HUES64 (cell line): ENCODE measurements around the gene CRAMP1.

Experiments used
- H3K27ac ChIP-seq: 2 replicates; pipeline ENCODE4 v1.7.0; 2013; ENCODE audit warnings: low read depth, low read length, inconsistent platforms
- H3K27me3 ChIP-seq: 2 replicates; pipeline ENCODE4 v1.6.1; 2013; ENCODE audit warnings: mild to moderate bottlenecking, low read length; ENCODE audit not compliant: insufficient read depth
- H3K36me3 ChIP-seq: 2 replicates; pipeline ENCODE4 v1.6.1; 2013; ENCODE audit warnings: mild to moderate bottlenecking, low read length; ENCODE audit not compliant: insufficient read depth
- H3K4me1 ChIP-seq: 2 replicates; pipeline ENCODE4 v1.6.1; 2013; ENCODE audit warnings: mild to moderate bottlenecking, low read length, moderate library complexity; ENCODE audit not compliant: insufficient read depth
- H3K4me3 ChIP-seq: 2 replicates; pipeline ENCODE4 v1.5.1; 2013; ENCODE audit warnings: mild to moderate bottlenecking, low read length, moderate library complexity
- H3K9ac ChIP-seq: 2 replicates; pipeline ENCODE4 v1.6.1; 2013; ENCODE audit warnings: mild to moderate bottlenecking, low read depth, low read length
- H3K9me3 ChIP-seq: 2 replicates; pipeline ENCODE4 v1.6.1; 2013; ENCODE audit warnings: low read depth, low read length; ENCODE audit not compliant: insufficient read depth
- WGBS: fragments of 150-250, 120-280 bp; methylation state at CpG from one replicate; pipeline ENCODE4 v1.1.7; 2013; ENCODE audit warnings: missing lambda C conversion rate; 5-methylcytosine and 5-hydroxymethylcytosine counted together

CRAMP1 gene

GRCh38 chr16:1619976-1620375 lies 7.8 kb downstream of the CRAMP1 start:
- Histone ChIP-seq H3K9me3 (no peaks in the 10 kb centered on the region), H3K27ac (no peak overlapping the region), H3K4me3 (no peak overlapping the region), H3K36me3 (peaks cover 42% of the 10 kb centered on the region), H3K9ac (no peak overlapping the region), H3K4me1 (peaks cover 9% of the 10 kb centered on the region; the same call in 1 of the 2 replicates), H3K27me3 (peaks cover 5% of the 10 kb centered on the region)
- WGBS, result 95% methylated on average over 15 of the region's 15 CpGs

GRCh38 chr16:1620391-1620790 lies 8.2 kb downstream of the CRAMP1 start:
- H3K27me3 ChIP-seq, result peaks cover under 1% of the 10 kb centered on the region; the same call in 1 of the 2 replicates
- H3K9me3 ChIP-seq, result no peaks in the 10 kb centered on the region
- H3K9ac ChIP-seq, result no peak overlapping the region
- H3K4me1 ChIP-seq, result peaks cover 5% of the 10 kb centered on the region; the same call in 1 of the 2 replicates
- 92% methylated on average over 9 of the region's 9 CpGs for WGBS
- peaks cover 42% of the 10 kb centered on the region for H3K36me3 ChIP-seq
- no peak overlapping the region for H3K4me3 ChIP-seq
- H3K27ac ChIP-seq, result no peak overlapping the region

GRCh38 chr16:1621851-1622250 lies 9.7 kb downstream of the CRAMP1 start:
- Histone ChIP-seq H3K9ac (no peak overlapping the region), H3K4me3 (no peak overlapping the region), H3K27ac (no peak overlapping the region), H3K27me3 (no peaks in the 10 kb centered on the region), H3K4me1 (no peaks in the 10 kb centered on the region), H3K9me3 (no peaks in the 10 kb centered on the region), H3K36me3 (peaks cover 44% of the 10 kb centered on the region)
- WGBS, result 94% methylated on average over 7 of the region's 7 CpGs

- 94% methylated on average over 6 of the region's 6 CpGs for WGBS
- Histone ChIP-seq H3K4me3 (no peak overlapping the region), H3K27me3 (no peaks in the 10 kb centered on the region), H3K9ac (no peak overlapping the region), H3K4me1 (no peaks in the 10 kb centered on the region), H3K27ac (no peak overlapping the region), H3K9me3 (no peaks in the 10 kb centered on the region), H3K36me3 (peaks cover 29% of the 10 kb centered on the region)
These were observed 14.2 kb downstream of the CRAMP1 start for GRCh38 chr16:1626327-1626726.

- no peaks in the 10 kb centered on the region for H3K27me3 ChIP-seq
- H3K9ac ChIP-seq, result no peak overlapping the region
- 96% methylated on average over 9 of the region's 9 CpGs for WGBS
- peaks cover 33% of the 10 kb centered on the region for H3K36me3 ChIP-seq
- H3K4me3 ChIP-seq, result no peak overlapping the region
- H3K4me1 ChIP-seq, result no peaks in the 10 kb centered on the region
- H3K9me3 ChIP-seq, result no peaks in the 10 kb centered on the region
- H3K27ac ChIP-seq, result no peak overlapping the region
These were observed 14.6 kb downstream of the CRAMP1 start for GRCh38 chr16:1626776-1627175.

GRCh38 chr16:1630450-1631213 lies 18.5 kb downstream of the CRAMP1 start:
- Histone ChIP-seq H3K27ac (no peak overlapping the region), H3K9me3 (no peaks in the 10 kb centered on the region), H3K9ac (no peak overlapping the region), H3K36me3 (peaks cover 69% of the 10 kb centered on the region), H3K4me3 (no peak overlapping the region), H3K4me1 (no peaks in the 10 kb centered on the region), H3K27me3 (no peaks in the 10 kb centered on the region)
- WGBS, result 96% methylated on average over 20 of the region's 20 CpGs

GRCh38 chr16:1631230-1631629 lies 19.1 kb downstream of the CRAMP1 start:
- Histone ChIP-seq H3K4me3 (no peak overlapping the region), H3K9ac (no peak overlapping the region), H3K27me3 (no peaks in the 10 kb centered on the region), H3K9me3 (no peaks in the 10 kb centered on the region), H3K4me1 (no peaks in the 10 kb centered on the region), H3K36me3 (peaks cover 68% of the 10 kb centered on the region), H3K27ac (no peak overlapping the region)
- 93% methylated on average over 9 of the region's 9 CpGs for WGBS

- WGBS, result 96% methylated on average over 18 of the region's 18 CpGs
- no peak overlapping the region for H3K4me3 ChIP-seq
- no peak overlapping the region for H3K9ac ChIP-seq
- H3K27me3 ChIP-seq, result no peaks in the 10 kb centered on the region
- no peak overlapping the region for H3K27ac ChIP-seq
- H3K9me3 ChIP-seq, result no peaks in the 10 kb centered on the region
- H3K36me3 ChIP-seq, result peaks cover 59% of the 10 kb centered on the region
- no peaks in the 10 kb centered on the region for H3K4me1 ChIP-seq
These were observed 19.9 kb downstream of the CRAMP1 start for GRCh38 chr16:1631931-1632637.

GRCh38 chr16:1632638-1632970 lies 20.4 kb downstream of the CRAMP1 start:
- WGBS, result 95% methylated on average over 13 of the region's 13 CpGs
- Histone ChIP-seq H3K9me3 (no peaks in the 10 kb centered on the region), H3K27ac (no peak overlapping the region)

GRCh38 chr16:1633310-1633709 lies 21.1 kb downstream of the CRAMP1 start:
- no peak overlapping the region for H3K9ac ChIP-seq
- no peaks in the 10 kb centered on the region for H3K4me1 ChIP-seq
- H3K4me3 ChIP-seq, result no peak overlapping the region
- 95% methylated on average over 12 of the region's 12 CpGs for WGBS
- no peaks in the 10 kb centered on the region for H3K9me3 ChIP-seq
- no peaks in the 10 kb centered on the region for H3K27me3 ChIP-seq
- no peak overlapping the region for H3K27ac ChIP-seq
- peaks cover 65% of the 10 kb centered on the region for H3K36me3 ChIP-seq

More at GRCh38 chr16:1632638-1632970, 20.4 kb downstream of the CRAMP1 start:
- no peak overlapping the region for H3K4me3 ChIP-seq
- no peaks in the 10 kb centered on the region for H3K27me3 ChIP-seq
- no peak overlapping the region for H3K9ac ChIP-seq
- H3K36me3 ChIP-seq, result peaks cover 59% of the 10 kb centered on the region
- no peaks in the 10 kb centered on the region for H3K4me1 ChIP-seq

- Histone ChIP-seq H3K4me3 (no peak overlapping the region), H3K27ac (no peak overlapping the region), H3K4me1 (no peaks in the 10 kb centered on the region), H3K9ac (no peak overlapping the region), H3K9me3 (no peaks in the 10 kb centered on the region), H3K27me3 (no peaks in the 10 kb centered on the region), H3K36me3 (peaks cover 78% of the 10 kb centered on the region)
- WGBS, result 96% methylated on average over 12 of the region's 12 CpGs
These were observed 22.4 kb downstream of the CRAMP1 start for GRCh38 chr16:1634541-1634940.
